IPS DF 6.9 (cell line): Measurements from ENCODE around the gene PITPNB.

ENCODE experiments used
- DNase-seq: peaks from one replicate; pipeline ENCODE4 v3.0.0-alpha.2; 2013; ENCODE audit warnings: low read depth, low spot score
- H3K27ac ChIP-seq: one replicate; pipeline ENCODE4 v1.5.1; 2013; ENCODE audit warnings: low read length, control low read depth
- H3K27me3 ChIP-seq: 2 replicates; pipeline ENCODE4 v1.6.1; 2013; ENCODE audit warnings: mild to moderate bottlenecking, low read length; ENCODE audit not compliant: control insufficient read depth, insufficient read depth
- H3K36me3 ChIP-seq: 2 replicates; pipeline ENCODE4 v1.6.1; 2013; ENCODE audit warnings: low read length; ENCODE audit not compliant: control insufficient read depth, insufficient read depth
- H3K4me1 ChIP-seq: 2 replicates; pipeline ENCODE4 v1.6.1; 2013; ENCODE audit warnings: low read length; ENCODE audit not compliant: control insufficient read depth, insufficient read depth
- H3K4me3 ChIP-seq: 2 replicates; pipeline ENCODE4 v1.5.1; 2013; ENCODE audit warnings: mild to moderate bottlenecking, low read length
- H3K9me3 ChIP-seq: 2 replicates; pipeline ENCODE4 v1.6.1; 2013; ENCODE audit warnings: low read length, inconsistent platforms; ENCODE audit not compliant: control insufficient read depth, insufficient read depth
- WGBS: extraction: QIAGEN DNeasy Blood & Tissue Kit; methylation state at CpG from one replicate; pipeline ENCODE4 v1.1.7; 2013; ENCODE audit warnings: mixed read lengths, missing lambda C conversion rate; ENCODE audit not compliant: insufficient read length, insufficient coverage; 5-methylcytosine and 5-hydroxymethylcytosine counted together

Gene PITPNB

DNA sequence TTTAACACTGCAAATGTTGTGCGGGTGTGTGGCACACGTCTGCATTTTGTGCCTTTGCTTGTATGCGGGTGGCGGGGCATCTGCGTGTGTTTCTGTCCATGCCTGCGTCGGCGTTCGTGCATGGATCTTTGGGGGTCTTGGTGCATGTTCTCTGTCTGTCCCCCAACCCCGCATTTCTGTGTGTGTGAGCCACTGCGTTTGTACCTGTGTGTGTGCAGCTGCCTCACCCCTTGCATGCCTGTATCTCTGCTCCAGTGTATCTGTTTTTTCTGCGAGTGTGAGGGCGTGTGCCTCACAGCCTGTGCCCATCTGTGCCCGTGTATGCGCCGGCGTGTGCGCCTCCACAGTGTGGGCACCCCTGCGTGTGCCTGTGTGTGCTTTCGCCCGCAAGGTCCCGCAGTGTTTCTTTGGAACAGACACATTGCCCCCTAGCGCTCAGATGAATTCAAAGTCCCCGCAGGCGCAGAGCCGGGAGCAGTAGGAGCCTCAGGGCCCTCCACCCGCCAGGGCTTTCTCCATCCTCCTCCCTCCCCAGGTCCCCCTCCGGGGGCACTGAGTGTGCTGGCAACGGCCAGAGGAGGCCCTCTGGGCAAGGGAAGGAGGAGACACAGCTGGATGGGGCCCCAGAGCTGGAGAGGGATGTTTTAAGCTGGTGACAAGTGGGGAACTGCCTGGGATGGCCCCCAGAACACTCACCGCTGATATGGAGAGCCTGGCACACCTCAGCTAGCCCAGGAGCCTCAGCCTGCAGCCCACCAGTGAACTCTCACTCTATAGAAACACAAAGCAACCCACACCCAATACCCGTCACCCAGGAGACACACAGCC lies 114.4 kb downstream of the PITPNB start:
- no peaks in the 10 kb centered on the region for H3K9me3 ChIP-seq
- WGBS = no CpG with 5 or more reads among the region's 31 CpGs
- no peaks in the 10 kb centered on the region for H3K36me3 ChIP-seq
- H3K27me3 ChIP-seq = peaks cover 15% of the 10 kb centered on the region
- H3K27ac ChIP-seq = no peak overlapping the region
- no peak overlapping the region for H3K4me3 ChIP-seq
- no peak for DNase-seq
- peaks cover 5% of the 10 kb centered on the region for H3K4me1 ChIP-seq

DNA sequence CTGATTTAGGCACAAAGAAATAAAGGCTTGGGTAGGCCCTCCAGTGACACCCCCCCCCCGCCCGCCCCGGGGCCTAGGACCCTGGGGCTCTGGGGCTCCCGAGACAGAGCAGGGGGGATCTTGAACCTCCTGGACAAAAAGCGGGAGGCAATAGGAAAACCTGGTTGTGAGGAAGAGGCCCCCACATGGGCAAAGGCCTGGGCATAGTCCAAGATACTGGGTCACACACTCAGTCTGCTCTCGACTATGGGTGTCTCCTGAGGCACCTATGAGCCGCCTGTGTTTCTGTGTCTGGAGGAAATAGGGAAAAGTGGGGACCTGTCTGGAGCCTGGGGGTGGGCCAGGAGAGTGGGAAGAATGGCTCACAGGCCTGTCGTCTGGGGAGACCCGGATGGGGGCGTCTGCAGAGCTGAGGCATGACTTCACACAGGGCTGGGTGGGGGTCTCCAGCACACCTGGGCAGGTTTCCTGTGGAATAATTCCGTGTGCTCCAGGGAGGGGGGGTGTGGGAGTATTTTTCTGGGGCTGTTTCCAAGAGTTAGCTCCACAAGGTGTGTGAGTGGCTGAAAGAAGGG lies 115.1 kb downstream of the PITPNB start:
- DNase-seq = no peak
- H3K4me3 ChIP-seq = no peak overlapping the region
- no CpG with 5 or more reads among the region's 11 CpGs for WGBS
- no peaks in the 10 kb centered on the region for H3K36me3 ChIP-seq
- H3K27ac ChIP-seq = no peak overlapping the region
- peaks cover 22% of the 10 kb centered on the region for H3K27me3 ChIP-seq
- H3K4me1 ChIP-seq = peaks cover 7% of the 10 kb centered on the region
- H3K9me3 ChIP-seq = no peaks in the 10 kb centered on the region

DNA sequence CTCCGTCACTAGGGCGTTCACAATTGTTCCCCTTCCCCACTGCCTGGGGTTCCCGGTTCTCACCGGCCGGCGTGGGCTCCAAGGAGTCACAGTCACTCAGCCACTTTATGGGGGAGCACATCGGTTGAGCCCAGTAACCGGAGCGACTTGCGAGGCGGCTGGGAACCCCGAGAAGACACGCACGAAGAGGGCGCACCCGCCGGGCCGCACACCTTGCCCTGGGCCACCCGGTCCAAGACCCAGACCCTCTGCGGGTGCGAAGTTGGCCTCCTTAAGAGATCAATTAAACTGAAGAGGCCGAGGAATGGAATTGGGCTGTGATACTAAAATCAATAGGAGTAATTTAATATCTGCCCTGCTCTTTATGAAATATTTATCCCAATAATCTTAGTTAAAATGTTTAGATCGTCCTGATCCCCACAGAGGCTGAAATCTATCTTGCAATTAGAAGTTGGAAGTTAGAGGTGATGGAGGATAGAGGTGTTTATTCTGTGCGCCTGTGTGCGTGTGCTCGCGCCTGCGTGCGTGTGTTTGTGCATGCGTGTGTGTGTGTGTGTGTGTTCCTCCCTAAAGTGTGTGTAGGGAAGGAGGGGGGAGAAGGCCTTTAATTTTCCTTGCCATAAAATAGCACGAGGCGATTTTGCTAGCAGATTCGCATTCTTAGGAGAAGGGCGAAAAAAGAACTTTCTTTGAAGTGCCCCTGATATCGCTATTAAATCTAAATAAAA lies 116.5 kb downstream of the PITPNB start:
- WGBS = no CpG with 5 or more reads among the region's 35 CpGs
- DNase-seq = no peak
- H3K27me3 ChIP-seq = peaks cover 34% of the 10 kb centered on the region
- H3K4me3 ChIP-seq = peak overlapping the region; percentile 47; the same call in 1 of the 2 replicates
- peaks cover 9% of the 10 kb centered on the region for H3K4me1 ChIP-seq
- H3K27ac ChIP-seq = no peak overlapping the region
- no peaks in the 10 kb centered on the region for H3K36me3 ChIP-seq
- H3K9me3 ChIP-seq = no peaks in the 10 kb centered on the region
